ENCODE results near the gene PTPRT.
"Not testable (repeated sequence)": the region's sequence is repeated elsewhere in the genome, so short reads cannot be mapped to it uniquely, and the experiment has no call there.

The PTPRT gene

GRCh38 chr20:42959996-42960395, 229.7 kb downstream of the PTPRT start:
- DNase-seq, result no peak

DNA sequence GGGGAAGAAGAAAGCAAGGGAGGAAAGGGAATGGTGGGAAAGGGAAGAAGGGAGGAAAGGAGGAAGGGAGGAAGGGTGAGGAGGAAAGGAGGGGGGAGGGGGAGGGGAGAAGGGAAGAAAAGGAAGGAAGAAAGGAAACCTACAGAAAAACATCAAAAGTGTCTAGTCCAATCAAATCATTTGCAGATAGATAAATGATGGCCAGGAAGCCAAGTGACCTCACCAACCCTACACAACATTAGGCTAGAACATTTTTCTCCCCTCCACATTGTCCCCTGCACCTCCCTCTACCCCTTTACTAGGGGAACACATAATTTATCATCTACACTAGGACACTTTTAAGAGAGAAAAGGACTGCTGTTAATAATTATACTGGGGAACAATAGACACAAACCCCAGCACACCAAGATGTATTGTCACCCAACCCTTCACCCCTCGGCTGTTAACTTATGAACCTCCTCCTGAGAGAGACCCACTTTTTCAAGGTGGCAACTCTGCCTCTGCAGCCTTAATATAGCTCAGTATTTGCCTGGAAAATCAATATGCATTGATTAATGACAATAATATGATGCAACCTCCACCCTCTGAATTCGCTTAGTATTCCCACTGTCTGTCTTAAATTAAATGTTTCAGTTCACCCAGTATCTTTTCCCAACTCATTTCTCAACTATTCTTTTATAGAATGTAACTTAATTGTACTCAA, 231.2 kb downstream of the PTPRT start:
- no peak for DNase-seq

DNA sequence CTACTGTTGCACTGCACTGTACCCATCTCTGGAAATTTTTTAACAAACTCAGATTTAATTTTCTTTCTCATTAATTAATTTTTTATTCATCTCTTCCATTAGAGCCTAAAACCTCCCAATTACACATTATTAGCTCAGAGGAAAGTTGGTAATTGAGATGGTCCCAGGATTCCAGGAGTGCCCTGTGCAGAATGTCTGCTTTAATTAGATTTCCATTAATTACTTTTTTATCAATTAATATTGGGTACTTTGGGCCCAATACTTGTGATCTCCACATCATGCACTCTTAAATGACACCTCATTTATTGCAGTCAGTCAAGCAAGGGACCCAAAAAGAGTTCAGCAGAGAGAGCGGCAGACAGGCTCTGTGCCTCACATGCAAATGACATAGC, 232.0 kb downstream of the PTPRT start:
- DNase-seq, result no peak

DNA sequence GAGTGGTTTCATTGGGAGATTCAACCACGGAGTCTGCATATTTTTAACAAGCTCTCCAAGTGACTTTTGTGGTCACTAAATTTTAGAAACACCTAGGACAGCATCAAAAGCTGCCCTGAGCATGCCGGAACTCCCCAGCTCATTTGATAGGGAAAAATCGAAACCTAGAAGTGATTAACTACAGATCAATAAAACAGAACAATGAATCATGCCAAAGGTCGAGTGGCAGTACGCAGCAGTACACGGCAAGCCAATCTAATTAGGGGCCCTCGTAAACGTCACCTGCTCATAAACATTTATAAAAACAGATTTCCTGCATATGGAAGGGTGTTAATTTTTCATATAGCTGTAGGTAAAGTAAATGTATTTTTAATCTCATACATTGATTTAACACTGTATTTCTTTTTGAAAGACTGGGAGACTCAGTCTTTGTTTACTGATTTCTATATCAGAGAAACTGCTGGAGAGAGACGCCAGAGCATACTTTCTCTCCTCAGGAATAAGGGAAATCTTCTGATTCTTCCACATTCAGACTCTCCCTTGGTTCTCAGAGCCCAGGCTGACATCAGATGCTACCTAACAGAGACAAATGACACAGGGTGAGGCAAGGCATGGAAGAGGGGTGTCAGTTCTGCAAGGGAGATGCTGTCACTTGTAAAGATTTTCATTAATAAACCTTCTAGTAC, 232.5 kb downstream of the PTPRT start:
- no peak for DNase-seq

GRCh38 chr20:42955713-42956112, 234.0 kb downstream of the PTPRT start:
- DNase-seq, result no peak

DNA sequence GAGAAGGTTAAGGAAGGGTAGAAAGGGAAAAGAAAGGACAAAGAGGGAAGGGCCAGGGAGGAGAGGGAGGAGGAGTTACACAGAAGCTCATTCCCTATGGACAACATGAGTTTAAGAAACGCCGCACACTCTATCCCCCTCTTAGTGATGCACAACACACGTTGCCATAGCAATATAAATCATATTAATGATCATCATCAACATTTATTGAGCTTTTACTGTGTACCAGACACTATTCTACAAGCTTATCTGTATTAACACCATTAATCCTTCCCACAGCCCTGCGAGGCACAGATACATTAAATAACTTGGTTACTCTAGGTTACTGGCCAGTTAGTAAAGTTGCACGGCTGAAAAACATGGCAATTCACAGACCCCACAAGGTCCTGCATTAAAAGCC, 234.8 kb downstream of the PTPRT start:
- DNase-seq, result no peak

- no peak for DNase-seq
Measured at GRCh38 chr20:42949950-42950349, 239.8 kb downstream of the PTPRT start.

DNA sequence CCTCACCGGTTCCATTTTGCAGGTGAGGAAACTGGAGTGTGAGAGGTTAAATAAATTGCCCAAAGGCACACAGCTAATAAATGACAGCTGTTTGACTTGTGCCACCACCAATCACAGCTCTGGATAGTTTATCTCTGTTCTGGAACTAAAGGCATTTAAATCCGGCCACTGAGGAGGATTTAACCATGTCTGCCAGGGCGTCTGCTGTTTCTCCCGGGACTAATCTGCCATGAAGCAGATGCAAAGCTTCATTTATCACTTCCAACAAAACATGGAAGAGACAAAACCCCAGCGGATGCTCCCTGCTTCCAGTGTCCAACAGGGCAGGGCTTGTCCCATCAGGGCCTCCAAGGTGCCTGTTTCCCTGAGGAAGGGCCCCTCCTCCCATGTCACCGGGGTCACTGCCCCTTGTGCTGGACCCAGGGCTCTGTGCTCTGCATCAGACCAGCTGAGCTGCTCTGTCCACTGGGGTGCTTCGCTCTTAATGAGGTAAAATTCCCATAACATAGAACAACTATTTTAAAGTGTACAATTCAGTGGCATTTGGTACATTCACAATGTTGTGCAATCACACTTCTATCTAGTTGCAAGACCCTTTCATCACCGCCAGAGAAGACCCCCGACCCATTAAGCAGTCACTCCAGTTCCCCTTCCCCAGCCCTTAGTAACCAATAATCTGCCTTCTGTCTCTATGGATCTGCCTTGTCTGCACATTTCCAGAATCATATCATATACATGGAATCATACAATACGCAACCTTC, 244.3 kb downstream of the PTPRT start:
- no peak for DNase-seq

- no peak for DNase-seq
Measured at GRCh38 chr20:42941629-42942028, 248.1 kb downstream of the PTPRT start.

DNA sequence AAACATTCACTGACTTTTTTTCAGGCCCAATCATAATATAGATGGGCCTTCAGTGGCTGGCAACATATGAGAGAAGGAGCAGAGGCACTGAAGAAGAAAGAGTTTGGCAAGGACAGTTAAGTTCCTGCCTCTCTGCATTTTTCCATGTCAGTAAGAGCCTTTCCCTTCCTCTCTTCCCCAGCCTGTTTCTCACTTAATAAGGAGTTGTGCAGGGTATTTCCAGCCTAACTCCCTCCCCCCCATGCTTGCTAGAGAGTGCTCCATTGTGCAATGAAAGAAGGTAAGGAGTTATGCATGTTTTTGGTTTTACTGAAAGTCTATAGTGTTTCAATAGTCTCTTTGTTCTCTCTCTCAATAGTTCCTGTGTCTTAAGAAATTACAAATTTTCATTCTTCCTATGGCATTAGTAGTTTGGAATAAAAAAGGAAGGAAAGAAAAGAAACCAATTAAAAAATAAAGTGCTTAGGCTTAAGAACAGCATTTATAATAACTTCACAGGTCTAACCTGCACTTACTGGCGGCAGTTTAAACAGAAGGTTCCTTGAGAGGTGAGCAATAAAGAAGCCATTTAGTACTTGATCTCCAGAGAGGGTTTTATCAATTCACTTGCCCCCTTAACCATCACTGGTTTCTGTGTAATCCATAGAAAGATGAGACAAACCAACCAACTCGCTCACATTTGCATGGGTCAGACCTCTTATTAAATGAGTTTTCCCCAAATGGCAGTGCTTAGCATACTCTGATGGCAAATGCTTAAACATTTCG, 251.1 kb downstream of the PTPRT start:
- DNase-seq, result no peak

DNA sequence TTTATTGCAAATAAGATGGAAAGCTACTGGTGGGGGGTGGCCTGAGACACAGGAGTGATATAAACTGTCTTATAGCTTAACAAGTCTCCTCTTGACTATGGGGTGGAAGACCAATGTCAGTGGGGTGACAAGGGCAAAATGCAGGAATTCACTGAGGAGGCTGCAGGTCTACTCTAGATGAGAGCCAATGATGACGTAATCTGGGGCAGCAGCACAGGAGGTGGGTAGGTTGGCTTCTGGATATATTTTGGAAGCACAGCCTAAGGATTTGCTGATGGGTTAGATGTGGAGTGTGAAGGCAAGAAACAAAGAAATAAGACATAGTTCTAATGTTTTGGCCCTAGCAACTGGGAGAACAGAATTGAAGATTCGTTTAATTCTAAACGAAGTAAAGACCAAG, 253.2 kb downstream of the PTPRT start:
- no peak for DNase-seq

DNA sequence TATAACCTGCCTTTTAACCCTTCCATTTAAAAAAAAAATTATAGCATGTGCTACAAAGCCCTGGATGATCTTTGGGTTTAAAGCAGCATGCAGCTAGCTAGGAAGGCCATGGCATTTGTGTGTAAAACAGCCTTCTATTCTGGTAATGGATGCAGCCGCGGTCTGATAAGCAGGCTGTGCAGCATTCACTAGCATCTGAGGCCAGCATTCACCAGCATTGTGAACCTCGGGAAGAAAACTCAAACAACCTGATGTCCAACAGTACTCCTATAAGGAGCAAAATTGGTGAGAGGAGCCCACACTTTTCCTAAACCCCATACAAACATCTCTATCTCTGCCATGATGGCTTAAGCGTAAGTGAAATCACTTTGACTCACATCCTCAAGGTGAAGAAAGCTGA, 265.5 kb downstream of the PTPRT start:
- no peak for DNase-seq

- no peak for DNase-seq
Measured at GRCh38 chr20:42923348-42923918, 266.3 kb downstream of the PTPRT start.

DNA sequence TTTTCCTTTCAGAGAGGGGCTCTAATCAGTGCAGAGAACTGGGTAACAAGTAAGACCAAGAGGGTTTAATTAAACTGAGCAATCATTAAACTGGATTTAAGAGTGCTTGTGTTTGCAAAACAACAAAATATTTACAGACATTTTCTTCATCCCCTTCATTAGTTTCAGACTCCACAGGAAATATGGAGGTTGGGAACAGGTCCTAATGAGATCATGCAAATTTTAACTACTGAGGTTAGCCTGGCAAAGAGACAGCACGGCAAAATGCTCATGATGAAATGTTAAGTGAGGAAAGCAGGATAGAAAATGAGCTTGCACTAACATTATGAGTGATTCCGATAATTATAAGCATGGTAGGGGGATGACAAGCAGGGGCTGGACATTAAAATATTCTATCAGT, 268.9 kb downstream of the PTPRT start:
- DNase-seq, result no peak

GRCh38 chr20:42919316-42919715, 270.4 kb downstream of the PTPRT start:
- no peak for DNase-seq

GRCh38 chr20:42915081-42915480, 274.6 kb downstream of the PTPRT start:
- DNase-seq, result no peak

GRCh38 chr20:42914302-42914701, 275.4 kb downstream of the PTPRT start:
- DNase-seq, result no peak

DNA sequence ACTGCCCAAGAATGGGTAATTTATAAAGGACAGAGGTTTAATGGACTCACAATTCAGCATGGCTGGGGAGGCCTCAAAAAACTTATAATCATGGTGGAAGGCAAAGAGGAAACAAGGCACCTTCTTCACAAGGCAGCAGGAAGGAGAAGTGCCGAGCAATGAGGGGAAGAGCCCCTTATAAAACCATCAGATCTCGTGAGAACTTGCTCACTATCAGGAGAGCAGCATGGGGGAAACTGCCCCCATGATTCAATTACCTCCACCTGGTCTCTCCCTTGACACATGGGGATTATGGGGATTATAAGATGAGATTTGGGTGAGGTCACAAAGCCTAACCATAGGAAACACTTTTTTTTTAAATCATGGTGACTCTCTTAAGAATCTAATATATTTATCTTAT, 278.9 kb downstream of the PTPRT start:
- DNase-seq, result not testable (repeated sequence)

- DNase-seq, result no peak
Measured at GRCh38 chr20:42907730-42908129, 282.0 kb downstream of the PTPRT start.

DNA sequence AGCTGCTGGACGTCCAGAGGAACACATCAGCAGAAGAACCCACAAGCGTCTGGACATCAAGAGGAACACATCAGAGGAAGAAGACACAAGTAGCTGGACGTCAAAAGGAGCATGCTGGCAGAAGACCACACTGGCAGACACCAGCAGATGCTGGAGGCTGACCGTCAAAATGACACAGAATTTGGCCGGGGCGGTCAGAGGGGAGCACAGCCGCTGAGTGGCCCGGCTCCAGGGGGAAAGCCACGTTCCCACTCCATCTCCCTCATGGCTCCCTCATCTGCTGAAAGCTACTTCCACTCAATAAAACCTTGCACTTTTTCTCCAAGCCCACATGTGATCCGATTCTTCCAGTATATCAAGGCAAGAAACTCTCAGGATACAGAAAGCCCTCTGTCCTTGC, 283.6 kb downstream of the PTPRT start:
- no peak for DNase-seq

DNA sequence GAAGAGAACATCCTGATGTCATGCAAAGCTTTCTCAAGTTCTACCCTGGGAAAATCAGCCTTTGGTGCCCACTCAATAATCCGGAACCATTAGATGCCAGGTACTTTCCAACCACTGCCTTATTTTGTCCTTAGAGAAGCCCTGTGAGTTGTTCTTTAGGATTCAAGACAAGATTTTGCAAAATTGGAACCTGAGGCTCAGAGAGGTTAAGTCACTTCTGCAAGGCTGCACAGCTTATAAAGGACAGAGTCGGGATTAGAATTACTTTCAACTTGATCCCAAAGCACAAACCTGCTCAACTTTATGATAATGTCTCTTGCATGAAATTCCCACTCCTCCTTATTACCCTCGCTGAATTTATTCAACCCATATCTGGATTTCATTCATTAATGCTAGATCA, 287.2 kb downstream of the PTPRT start:
- DNase-seq, result no peak

DNA sequence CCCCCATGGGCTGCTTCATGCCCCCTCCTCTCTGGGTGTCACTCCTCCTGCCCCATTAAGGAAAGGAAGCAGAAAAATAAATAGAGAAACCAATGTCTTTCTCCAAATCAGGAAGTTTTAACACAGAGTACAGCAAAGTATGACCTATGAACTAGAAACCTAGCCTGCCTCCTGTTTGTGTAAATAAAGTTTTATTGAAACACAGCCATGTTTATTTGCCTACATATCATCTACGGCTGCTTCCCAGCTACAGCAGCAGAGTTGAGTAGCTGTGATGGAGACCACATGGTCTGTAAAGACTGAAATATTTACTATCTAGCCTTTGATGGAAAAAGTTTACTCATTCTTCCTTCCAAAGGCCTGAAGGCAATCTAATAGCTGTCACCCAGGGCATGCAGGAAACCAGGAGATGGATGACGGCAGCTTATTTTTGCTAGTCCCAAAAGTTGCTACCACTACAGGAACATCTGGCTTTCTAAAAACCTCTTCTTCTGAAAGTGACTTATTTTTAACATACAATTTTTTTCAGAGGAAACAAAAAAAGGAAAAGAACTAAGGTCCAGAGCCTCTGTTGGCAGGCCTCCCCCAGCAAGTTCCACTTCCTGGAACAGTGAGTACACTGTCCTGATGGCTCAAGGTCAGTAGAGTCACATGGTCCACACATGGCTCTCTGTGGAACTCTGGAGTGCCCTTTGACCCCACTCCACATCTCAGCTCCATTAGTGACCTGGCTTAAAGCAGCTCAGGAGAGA, 287.8 kb downstream of the PTPRT start:
- no peak for DNase-seq
